Stimulated activated CD8-positive, alpha-beta memory T cell treated with anti-CD3 and anti-CD28 coated beads, Interleukin-12 subunit alpha, Interleukin-12 subunit beta, amount 100 ng/mL, for 24 hours (primary cell): Measurements from ENCODE around the gene CRHR2.

Experiments used
- DNase-seq: peaks from one replicate; pipeline ENCODE4 v3.0.0-alpha.2; 2020; ENCODE audit errors: extremely low read depth

CRHR2 gene

DNA sequence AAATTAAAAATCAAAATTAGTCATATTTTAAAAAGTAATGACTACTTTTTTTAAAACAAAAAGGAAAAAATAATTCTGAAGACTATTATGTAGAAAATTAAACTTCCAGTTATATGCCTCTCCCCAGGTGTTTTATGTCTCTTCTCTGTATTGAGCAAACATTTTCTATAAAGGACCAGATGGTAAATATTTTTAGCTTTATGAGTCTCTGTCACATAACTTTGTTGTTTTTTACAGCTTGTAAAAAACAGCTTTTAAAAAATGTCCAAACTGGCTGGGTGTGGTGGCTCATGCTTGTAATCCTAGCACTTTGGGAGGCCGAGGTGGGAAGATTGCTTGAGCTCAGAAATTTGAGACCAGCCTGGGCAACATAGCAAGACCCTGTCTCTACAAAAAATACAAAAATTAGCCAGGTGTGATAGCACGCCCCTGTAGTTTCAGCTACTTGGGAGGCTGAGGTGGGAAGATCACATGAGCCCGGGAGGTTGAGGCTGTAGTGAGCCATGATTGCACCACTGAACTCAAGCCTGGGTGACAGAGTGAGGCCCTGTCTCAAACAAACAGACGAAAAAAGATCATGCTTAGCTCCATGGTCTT lies 64.1 kb downstream of the CRHR2 start:
- DNase-seq = no peak

DNA sequence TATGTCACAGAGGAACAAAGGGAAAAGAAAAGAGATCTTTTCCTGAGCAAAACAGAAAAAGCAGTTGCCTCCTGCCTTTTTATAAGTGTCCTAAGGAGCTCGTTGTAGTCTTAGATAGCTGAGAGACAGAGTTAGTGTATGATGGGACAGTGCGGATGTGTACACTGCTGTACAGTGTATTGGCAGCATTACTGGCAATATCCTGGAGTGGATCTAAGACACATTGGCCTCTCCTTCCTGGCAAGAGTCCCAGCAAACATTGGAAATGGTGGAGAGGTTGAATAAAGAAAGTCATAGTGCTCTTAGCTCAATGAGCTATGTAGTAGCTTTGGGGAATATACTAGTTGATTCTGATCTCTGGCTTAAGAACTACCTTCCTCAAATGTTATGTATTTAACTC lies 64.9 kb downstream of the CRHR2 start:
- no peak for DNase-seq

DNA sequence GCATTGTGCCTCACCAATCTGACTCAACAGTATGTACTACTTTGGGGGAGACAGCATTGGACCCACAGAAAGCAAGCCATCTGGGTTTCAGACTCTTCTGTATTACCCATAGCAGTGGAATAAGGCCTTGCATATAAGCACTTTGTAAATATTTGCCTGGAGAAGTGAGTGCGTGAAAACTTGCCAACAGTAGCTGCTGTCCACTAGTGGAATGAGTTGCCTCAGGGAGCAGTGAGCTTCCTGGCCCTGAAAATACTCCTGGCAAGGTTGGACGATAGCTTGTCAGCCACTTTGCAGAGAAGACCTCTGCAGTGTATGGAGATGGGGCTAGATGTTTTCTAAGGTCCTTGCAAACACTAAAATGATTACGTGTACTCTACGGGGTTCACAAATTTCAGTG lies 65.9 kb downstream of the CRHR2 start:
- no peak for DNase-seq

DNA sequence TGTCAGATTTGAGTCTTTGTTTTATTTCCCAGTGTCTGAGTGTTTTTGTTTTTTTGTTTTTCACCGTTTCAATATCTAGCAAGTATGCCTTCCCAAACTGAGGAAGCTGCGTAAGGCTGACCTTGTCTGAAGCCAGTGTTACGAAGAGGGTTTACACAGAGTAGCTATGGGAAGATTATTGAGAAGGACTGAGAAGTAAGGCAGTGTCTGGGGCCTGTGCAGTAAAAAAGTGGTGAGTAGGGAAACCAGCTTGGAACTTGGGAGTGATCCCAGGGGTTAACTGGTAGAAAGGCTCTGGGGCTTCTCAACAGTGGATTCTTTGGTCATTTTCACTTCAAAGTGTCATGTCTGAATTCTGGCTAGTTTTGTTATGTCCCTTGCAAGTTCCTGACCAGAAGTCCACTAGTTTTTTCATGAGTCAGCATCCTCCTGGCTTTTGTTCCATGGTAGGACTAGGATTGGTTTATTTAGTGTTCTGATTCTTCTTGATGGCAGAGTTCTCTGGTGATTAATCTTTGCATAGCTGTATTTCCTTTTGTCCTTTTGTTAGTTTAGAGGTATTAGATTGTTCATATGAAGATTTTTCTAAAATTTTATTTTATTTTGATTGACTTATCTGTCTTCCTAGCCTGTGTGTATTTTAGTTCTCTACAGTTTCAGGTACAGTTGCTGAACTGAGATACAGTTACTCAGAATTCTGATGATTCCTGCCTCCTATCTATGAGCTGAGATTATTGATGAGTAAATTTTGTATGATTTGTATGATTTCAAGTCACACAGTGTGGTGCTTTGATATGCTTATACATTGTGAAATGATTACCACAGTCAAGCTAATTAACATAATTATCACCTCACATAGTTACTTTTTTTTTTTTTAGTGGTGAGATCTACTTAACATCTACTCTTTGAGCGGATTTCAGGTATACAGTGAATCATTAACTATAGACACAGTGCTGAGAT lies 68.6 kb downstream of the CRHR2 start:
- DNase-seq = no peak

DNA sequence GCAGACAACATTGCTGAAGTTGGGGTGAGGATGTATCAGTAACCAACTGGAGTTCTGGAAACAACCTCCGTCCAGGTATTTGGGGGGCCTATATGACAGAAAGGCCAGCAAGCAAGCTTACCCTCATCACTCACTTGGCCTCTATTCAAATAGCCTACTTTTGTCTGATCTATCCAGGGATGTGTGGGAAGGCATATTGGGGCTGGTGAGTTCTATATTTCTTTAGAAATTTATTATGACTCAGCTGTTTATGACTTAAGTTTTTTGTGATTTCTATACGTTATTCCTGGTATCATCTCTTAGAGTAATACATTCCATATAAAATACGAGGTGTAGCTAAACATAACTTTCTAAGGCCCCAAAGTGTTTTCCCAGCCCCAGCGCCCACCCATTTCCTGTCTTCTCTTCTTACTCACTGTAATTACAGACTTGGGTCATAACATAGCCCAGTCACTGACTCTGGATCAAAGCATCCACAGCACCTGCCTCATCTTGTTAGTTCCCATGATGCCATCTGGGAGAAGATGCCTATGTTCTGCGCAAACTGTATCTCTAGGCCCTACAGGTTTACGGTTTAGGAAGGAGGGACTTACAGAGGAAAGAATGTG lies 69.5 kb downstream of the CRHR2 start:
- no peak for DNase-seq

DNA sequence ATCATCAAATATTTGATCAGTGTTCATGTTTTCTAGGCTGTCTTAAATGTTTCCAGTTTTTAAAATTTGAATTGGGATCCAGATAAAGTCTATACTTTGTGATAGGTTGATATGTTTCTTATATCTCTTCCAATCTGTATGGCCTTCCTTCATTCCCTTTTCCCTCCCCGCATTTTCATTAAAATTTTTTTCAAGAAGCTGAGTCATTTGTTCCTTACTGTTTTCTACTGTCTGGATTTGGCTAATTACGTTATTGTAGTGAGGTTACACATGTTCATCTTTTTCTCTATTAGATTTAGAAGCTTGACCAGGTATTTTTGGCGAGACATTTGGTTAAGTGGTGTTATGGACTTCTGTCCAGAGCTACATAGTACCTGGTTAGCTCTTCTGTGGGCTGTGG lies 76.4 kb downstream of the CRHR2 start:
- no peak for DNase-seq

DNA sequence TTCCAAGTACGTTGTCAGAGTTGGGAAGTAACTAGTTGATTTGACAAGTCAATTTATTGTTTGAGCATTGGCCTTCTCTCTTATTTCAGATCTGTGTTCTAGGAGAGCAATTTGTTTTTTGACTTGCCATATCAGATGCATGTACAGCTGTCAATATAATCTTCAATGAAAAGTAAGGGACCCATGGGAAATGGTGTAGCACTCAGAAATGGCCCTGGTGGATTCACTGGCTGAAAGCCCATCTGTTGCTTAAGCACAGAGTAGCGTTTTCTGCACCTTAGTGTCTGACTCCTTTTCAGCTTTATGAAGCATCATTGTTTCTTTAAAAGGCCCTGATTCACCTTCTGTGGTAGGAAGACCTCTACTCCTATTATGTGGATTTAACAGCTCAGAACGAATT lies 77.4 kb downstream of the CRHR2 start:
- DNase-seq = no peak
